HepG2 (cell line): Measurements from ENCODE around the gene BSG. TPM values are rescaled to one million over a fixed set of nuclear protein-coding genes. Genes with fewer than 3 reads are reported as not detected.

Experiments
- ATAC-seq: fragments of 200-7000 bp; cut with Tn5 transposase; 3 replicates; pipeline ENCODE4 v1.9.1; 2020; ENCODE audit warnings: mild to moderate bottlenecking, moderate library complexity
- BruUV-seq: library from RNA; stranded (reverse); fragments of 400-500 nt; replicated peaks from 2 replicates; lab custom pipeline; 2021; lab: Mats Ljungman, UMichigan
- CTCF ChIA-PET: fragments of 300-600 bp; formaldehyde crosslinking; extraction: SDS; loops from one replicate; lab custom pipeline; 2021; ENCODE audit warnings: low total read pairs, inconsistent platforms, low intra/inter-chr PET ratio; lab: Yijun Ruan, JAX
- POLR2A ChIA-PET: fragments of 350-600 bp; sonication (Branson Sonifier 250); formaldehyde crosslinking; loops from one replicate; lab custom pipeline; 2020; ENCODE audit warnings: antibody characterized with exemption, inconsistent platforms; lab: Yijun Ruan, JAX
- DNase-seq: peaks from one replicate; pipeline ENCODE4 v3.0.0-alpha.2; 2015; ENCODE audit warnings: low spot score
- FAIRE-seq: peaks from 3 replicates; lab custom pipeline; 2011; peaks lifted over from hg19 to GRCh38; lab: Jason Lieb, UNC
- H2AFZ ChIP-seq: one replicate; pipeline ENCODE4 v1.6.1; 2011; ENCODE audit warnings: low read length, inconsistent platforms
- H3K27ac ChIP-seq: fragments of 300-600 bp; 3 replicates; pipeline ENCODE4 v1.8.0; 2011; ENCODE audit warnings: mixed run types, mild to moderate bottlenecking, mixed read lengths, low read length, inconsistent platforms; ENCODE audit not compliant: insufficient read depth; ENCODE audit errors: extremely low read length
- H3K27me3 ChIP-seq, 2 experiments: fragments of 200-600 bp in 1 of 2; 2 replicates in 1 of 2; 3 replicates in 1 of 2; pipeline versions ENCODE4 v1.6.0 to v1.8.0; 2011; ENCODE audit warnings: low read length in 2 of 2, mild to moderate bottlenecking in 2 of 2, moderate library complexity in 2 of 2, inconsistent platforms in 1 of 2; ENCODE audit not compliant: insufficient read depth in 2 of 2, control insufficient read depth in 1 of 2
- H3K36me3 ChIP-seq, 2 experiments: fragments of 200-600 bp in 1 of 2; replicated peaks in 1 of 2; 2 replicates in 1 of 2; 3 replicates in 1 of 2; pipeline versions ENCODE4 v1.5.1 to v1.8.0; 2011; ENCODE audit warnings: low read length in 2 of 2, inconsistent platforms in 1 of 2; ENCODE audit not compliant: insufficient read depth in 2 of 2, control insufficient read depth in 1 of 2
- H3K4me1 ChIP-seq: 2 replicates; pipeline ENCODE4 v1.5.1; 2012; ENCODE audit warnings: low read length, inconsistent platforms; ENCODE audit not compliant: insufficient read depth
- H3K4me2 ChIP-seq: 2 replicates; pipeline ENCODE4 v1.6.0; 2011; ENCODE audit warnings: low read depth, low read length, inconsistent platforms
- H3K4me3 ChIP-seq, 3 experiments: fragments of 200-600 bp in 1 of 3; sonication (generic), shearing (Covaris generic) in 1 of 3; replicated peaks in 1 of 3; 2 replicates each; pipeline ENCODE4 v1.5.1; 2011 to 2016; ENCODE audit warnings: low read length in 3 of 3, inconsistent platforms in 2 of 3, low read depth in 2 of 3, mild to moderate bottlenecking in 2 of 3, control low read depth in 1 of 3, mixed read lengths in 1 of 3; ENCODE audit not compliant: insufficient read depth in 1 of 3
- H3K79me2 ChIP-seq: one replicate; pipeline ENCODE4 v1.6.1; 2011; ENCODE audit warnings: low read length, inconsistent platforms; ENCODE audit not compliant: insufficient read depth
- H3K9ac ChIP-seq: 2 replicates; pipeline ENCODE4 v1.6.0; 2011; ENCODE audit warnings: mild to moderate bottlenecking, low read depth, low read length, inconsistent platforms; ENCODE audit not compliant: insufficient read depth
- H3K9me3 ChIP-seq: 2 replicates; pipeline ENCODE4 v1.5.1; 2012; ENCODE audit warnings: mild to moderate bottlenecking, low read length
- H4K20me1 ChIP-seq: 2 replicates; pipeline ENCODE4 v1.6.0; 2011; ENCODE audit warnings: inconsistent platforms, mild to moderate bottlenecking, low read length, moderate library complexity; ENCODE audit not compliant: insufficient read depth
- EED ChIP-seq: sonication (generic); formaldehyde crosslinking; IDR thresholded peaks from 2 replicates; pipeline ENCODE4 v1.5.0; 2020; ENCODE audit warnings: mild to moderate bottlenecking, missing genetic modification reagents
- HOXA9 ChIP-seq: sonication (generic); formaldehyde crosslinking; IDR thresholded peaks from 2 replicates; pipeline ENCODE4 v1.8.1; 2022; ENCODE audit warnings: missing genetic modification reagents, mild to moderate bottlenecking, moderate library complexity, borderline replicate concordance
- NAIF1 ChIP-seq: sonication (generic); formaldehyde crosslinking; IDR thresholded peaks from 2 replicates; pipeline ENCODE4 v1.5.0; 2020; ENCODE audit warnings: mild to moderate bottlenecking, missing genetic modification reagents, borderline replicate concordance
- SIX1 ChIP-seq: sonication (generic); formaldehyde crosslinking; IDR thresholded peaks from 2 replicates; pipeline ENCODE4 v1.4.0; 2020; ENCODE audit warnings: missing genetic modification reagents, borderline replicate concordance
- SNAI1 ChIP-seq: sonication (generic); formaldehyde crosslinking; IDR thresholded peaks from 2 replicates; pipeline ENCODE4 v1.5.0; 2020; ENCODE audit warnings: mild to moderate bottlenecking, missing genetic modification reagents, borderline replicate concordance
- ZBTB21 ChIP-seq: sonication (generic); formaldehyde crosslinking; IDR thresholded peaks from 2 replicates; pipeline ENCODE4 v1.4.0; 2020; ENCODE audit warnings: missing genetic modification reagents
- ZBTB42 ChIP-seq: sonication (generic); formaldehyde crosslinking; IDR thresholded peaks from 2 replicates; pipeline ENCODE4 v1.5.0; 2020; ENCODE audit warnings: mild to moderate bottlenecking, missing genetic modification reagents
- ZC3H13 ChIP-seq: sonication (generic); formaldehyde crosslinking; IDR thresholded peaks from 2 replicates; pipeline ENCODE4 v1.8.1; 2023; ENCODE audit warnings: mild to moderate bottlenecking, missing genetic modification reagents, moderate library complexity
- ZNF136 ChIP-seq: sonication (generic); formaldehyde crosslinking; IDR thresholded peaks from 2 replicates; pipeline ENCODE4 v1.8.1; 2022; ENCODE audit warnings: low read depth, mild to moderate bottlenecking, moderate library complexity, missing genetic modification reagents
- ZNF468 ChIP-seq: sonication (generic); formaldehyde crosslinking; IDR thresholded peaks from 2 replicates; pipeline ENCODE4 v1.8.0; 2022; ENCODE audit warnings: mild to moderate bottlenecking, moderate library complexity, missing genetic modification reagents
- ZNF614 ChIP-seq: IDR thresholded peaks from 2 replicates; pipeline ENCODE4 v1.6.1; 2018; ENCODE audit warnings: missing biosample characterization, missing genetic modification reagents, inconsistent platforms, borderline replicate concordance
- ZNF704 ChIP-seq: sonication (generic); formaldehyde crosslinking; IDR thresholded peaks from 2 replicates; pipeline ENCODE4 v1.8.1; 2023; ENCODE audit warnings: mild to moderate bottlenecking, inconsistent platforms, moderate library complexity, missing genetic modification reagents, borderline replicate concordance
- WGBS: methylation state at CpG from one replicate; pipeline ENCODE4 v1.1.6; 2017; ENCODE audit warnings: low lambda C conversion rate; 5-methylcytosine and 5-hydroxymethylcytosine counted together
- in situ Hi-C: cut with HindIII; loops from 2 replicates; pipeline ENCODE4 v1.10.0; 2017; ENCODE audit warnings: low pct_unique_long_range_greater_than_20kb; ENCODE audit not compliant: extremely low pct_ligation_motif_present
- intact Hi-C: fragments of 100-400 bp; cut with micrococcal nuclease; formaldehyde crosslinking; loops from one replicate; pipeline ENCODE4 v1.10.0; 2022; ENCODE audit not compliant: unreplicated experiment
- polyA plus RNA-seq, 8 experiments: library from polyadenylated mRNA; depleted of rRNA in 3 of 8; stranded (reverse) in 7 of 8; unstranded in 1 of 8; fragments of >200 nt; fragmentation: Illumina TruSeq in 4 of 8; extraction: Trizol in 4 of 8; gene quantifications; 2 replicates each; pipeline versions ENCODE4 v1.2.1 to v1.2.3, GENCODE V29; 2011 to 2016; ENCODE audit warnings: low read depth in 4 of 8, missing spikeins in 1 of 8, mixed read lengths in 1 of 8; ENCODE audit not compliant: insufficient read depth in 1 of 8
- total RNA-seq, 5 experiments: library from RNA; depleted of rRNA; stranded (reverse); fragments of >200 nt; fragmentation: Illumina TruSeq; extraction: Trizol; gene quantifications; 2 replicates each; pipeline ENCODE4 v1.2.3, GENCODE V29; 2016; ENCODE audit warnings: low read depth in 1 of 5
- TF ChIP-seq, protein P1 (sequence below): sonication (generic); formaldehyde crosslinking; IDR thresholded peaks from 2 replicates; pipeline ENCODE4 v1.4.0; 2020; ENCODE audit warnings: missing genetic modification reagents

Gene BSG
- total and polyA plus RNA-seq, 2 of the 13 experiments (the other 11 are each of a cell fraction or from before 2014, with no cell fraction given), result 309 to 754 TPM

DNA sequence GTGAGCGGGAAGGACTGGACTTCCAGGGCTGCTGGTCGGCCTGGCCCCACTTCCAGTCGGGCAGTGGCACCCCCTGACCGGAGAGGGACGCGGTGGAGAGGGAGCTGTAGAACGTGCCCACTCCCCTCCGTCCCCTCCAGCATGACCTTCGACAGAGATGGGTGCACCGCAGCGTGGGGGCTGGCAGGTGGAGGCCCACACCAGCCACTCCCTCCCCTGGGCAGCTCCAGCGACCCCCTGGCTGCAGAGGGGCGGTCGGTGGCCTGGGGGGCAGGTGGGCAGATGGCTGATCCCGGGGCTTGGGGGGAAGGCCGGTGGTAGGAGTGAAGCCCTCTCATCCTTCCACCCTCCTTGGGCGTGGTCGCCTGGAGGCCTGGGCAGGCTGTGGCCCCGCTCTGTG lies 19.7 kb downstream of the BSG start:
- ChIA-PET POLR2A (no interaction called here), CTCF (no interaction called here)
- BruUV-seq, result no TSS peak
- H3K4me3 ChIP-seq, result no peak overlapping the region
- no CpG with 5 or more reads among the region's 19 CpGs for WGBS
- ATAC-seq (no peak), DNase-seq (no peak), FAIRE-seq (no peak)
- no peaks in the 10 kb centered on the region for H3K79me2 ChIP-seq
- in situ Hi-C loops (no loop called here), intact Hi-C loops (no loop called here)
- no peak overlapping the region for H3K4me2 ChIP-seq
- H3K27ac ChIP-seq, result no peak overlapping the region
- TF ChIP-seq ZBTB21, result no peak
- TF ChIP-seq ZNF704 (CRISPR knock-in tag), result no peak
- TF ChIP-seq EED (CRISPR knock-in tag), result no peak
- TF ChIP-seq ZNF468, result no peak
- TF ChIP-seq, protein P1, sequence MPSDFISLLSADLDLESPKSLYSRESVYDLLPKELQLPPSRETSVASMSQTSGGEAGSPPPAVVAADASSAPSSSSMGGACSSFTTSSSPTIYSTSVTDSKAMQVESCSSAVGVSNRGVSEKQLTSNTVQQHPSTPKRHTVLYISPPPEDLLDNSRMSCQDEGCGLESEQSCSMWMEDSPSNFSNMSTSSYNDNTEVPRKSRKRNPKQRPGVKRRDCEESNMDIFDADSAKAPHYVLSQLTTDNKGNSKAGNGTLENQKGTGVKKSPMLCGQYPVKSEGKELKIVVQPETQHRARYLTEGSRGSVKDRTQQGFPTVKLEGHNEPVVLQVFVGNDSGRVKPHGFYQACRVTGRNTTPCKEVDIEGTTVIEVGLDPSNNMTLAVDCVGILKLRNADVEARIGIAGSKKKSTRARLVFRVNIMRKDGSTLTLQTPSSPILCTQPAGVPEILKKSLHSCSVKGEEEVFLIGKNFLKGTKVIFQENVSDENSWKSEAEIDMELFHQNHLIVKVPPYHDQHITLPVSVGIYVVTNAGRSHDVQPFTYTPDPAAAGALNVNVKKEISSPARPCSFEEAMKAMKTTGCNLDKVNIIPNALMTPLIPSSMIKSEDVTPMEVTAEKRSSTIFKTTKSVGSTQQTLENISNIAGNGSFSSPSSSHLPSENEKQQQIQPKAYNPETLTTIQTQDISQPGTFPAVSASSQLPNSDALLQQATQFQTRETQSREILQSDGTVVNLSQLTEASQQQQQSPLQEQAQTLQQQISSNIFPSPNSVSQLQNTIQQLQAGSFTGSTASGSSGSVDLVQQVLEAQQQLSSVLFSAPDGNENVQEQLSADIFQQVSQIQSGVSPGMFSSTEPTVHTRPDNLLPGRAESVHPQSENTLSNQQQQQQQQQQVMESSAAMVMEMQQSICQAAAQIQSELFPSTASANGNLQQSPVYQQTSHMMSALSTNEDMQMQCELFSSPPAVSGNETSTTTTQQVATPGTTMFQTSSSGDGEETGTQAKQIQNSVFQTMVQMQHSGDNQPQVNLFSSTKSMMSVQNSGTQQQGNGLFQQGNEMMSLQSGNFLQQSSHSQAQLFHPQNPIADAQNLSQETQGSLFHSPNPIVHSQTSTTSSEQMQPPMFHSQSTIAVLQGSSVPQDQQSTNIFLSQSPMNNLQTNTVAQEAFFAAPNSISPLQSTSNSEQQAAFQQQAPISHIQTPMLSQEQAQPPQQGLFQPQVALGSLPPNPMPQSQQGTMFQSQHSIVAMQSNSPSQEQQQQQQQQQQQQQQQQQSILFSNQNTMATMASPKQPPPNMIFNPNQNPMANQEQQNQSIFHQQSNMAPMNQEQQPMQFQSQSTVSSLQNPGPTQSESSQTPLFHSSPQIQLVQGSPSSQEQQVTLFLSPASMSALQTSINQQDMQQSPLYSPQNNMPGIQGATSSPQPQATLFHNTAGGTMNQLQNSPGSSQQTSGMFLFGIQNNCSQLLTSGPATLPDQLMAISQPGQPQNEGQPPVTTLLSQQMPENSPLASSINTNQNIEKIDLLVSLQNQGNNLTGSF (CRISPR knock-in tag), result no peak
- no peak for TF ChIP-seq SIX1 (CRISPR knock-in tag)
- TF ChIP-seq ZNF614 (CRISPR knock-in tag), result no peak
- TF ChIP-seq ZNF136 (CRISPR knock-in tag), result no peak
- no peak for TF ChIP-seq HOXA9 (CRISPR knock-in tag)
- TF ChIP-seq ZBTB42 (CRISPR knock-in tag), result no peak
- no peak for TF ChIP-seq SNAI1 (CRISPR knock-in tag)
- no peak for TF ChIP-seq NAIF1 (CRISPR knock-in tag)
- TF ChIP-seq ZC3H13 (CRISPR knock-in tag), result no peak
- H3K9me3 ChIP-seq, result no peaks in the 10 kb centered on the region
- H3K9ac ChIP-seq, result no peak overlapping the region
- H3K27me3 ChIP-seq, result peaks cover 14 to 80% of the 10 kb centered on the region in 2 experiments
- H4K20me1 ChIP-seq, result peaks cover 26% of the 10 kb centered on the region; the same call in 1 of the 2 replicates
- H3K36me3 ChIP-seq, result no peaks in the 10 kb centered on the region
- H3K4me1 ChIP-seq, result peaks cover 18% of the 10 kb centered on the region
- H2AFZ ChIP-seq, result no peak overlapping the region
